ENCODE data around the gene ELF4. TPM values are rescaled to one million over a fixed set of nuclear protein-coding genes. Genes with fewer than 3 reads are reported as not detected.
A peak's percentile ranks its signal among the peaks of the same experiment; 100 is the strongest.

The ELF4 gene
- total and polyA plus RNA-seq, 9 of the 15 experiments (the other 6 are each of a cell fraction or from before 2014, with no cell fraction given) = 5.9 to 55.8 (median 25.2) TPM

- TF ChIP-seq E2F8 (IDR thresholded peaks at IDR 0.05; ENCODE audit: low read depth, partially characterized antibody) (no peak), CREM (IDR thresholded peaks at IDR 0.05; ENCODE audit: low read depth) (no peak), FOXJ3 (CRISPR knock-in tag; IDR thresholded peaks at IDR 0.05) (no peak), ELK3 (CRISPR knock-in tag; IDR thresholded peaks at IDR 0.05) (no peak), PCBP2 (IDR thresholded peaks at IDR 0.05; ENCODE audit: low read depth, low read length, poor library complexity, severe bottlenecking) (no peak), ZBTB43 (CRISPR knock-in tag; IDR thresholded peaks at IDR 0.05) (no peak), ZNF277 (CRISPR knock-in tag; IDR thresholded peaks at IDR 0.05; ENCODE audit: borderline replicate concordance) (no peak), NRF1 (conservative IDR thresholded peaks at IDR 0.05 in 1 of 2, IDR thresholded peaks at IDR 0.05 in 1 of 2) (peak; percentile 57 to 62), BCLAF1 (IDR thresholded peaks at IDR 0.05; ENCODE audit: borderline replicate concordance in 1 of 2, control insufficient read depth in 1 of 2, low read depth in 2 of 2, low read length in 1 of 2) (no peak), NUFIP1 (IDR thresholded peaks at IDR 0.05; ENCODE audit: partially characterized antibody) (no peak), SMARCC2 (IDR thresholded peaks at IDR 0.05; ENCODE audit: low read depth) (no peak), THRB (CRISPR knock-in tag; conservative IDR thresholded peaks at IDR 0.05) (0 out of 2 replicates have a peak, but pooled peaks have one; percentile 5), SLC30A9 (CRISPR knock-in tag; IDR thresholded peaks at IDR 0.05) (no peak), MYC (IDR thresholded peaks at IDR 0.05; ENCODE audit: low read depth, low read length) (no peak), MYC (CRISPR knock-in tag; IDR thresholded peaks at IDR 0.05; ENCODE audit: borderline replicate concordance, low read depth) (no peak)
These were observed 86.2 kb downstream of the ELF4 start (continued) for GRCh38 chrX:130024127-130024526.

All from K562 (cell line).